IMR-90 (cell line): ENCODE data around the gene ESF1. TPM values are rescaled to one million over a fixed set of nuclear protein-coding genes. Genes with fewer than 3 reads are reported as not detected.

ENCODE experiments used
- ATAC-seq: fragments of 200-7000 bp; cut with Tn5 transposase; 2 replicates; pipeline ENCODE4 v1.9.1; 2020; ENCODE audit warnings: low read depth, mild to moderate bottlenecking, moderate library complexity
- BruUV-seq: library from RNA; stranded (reverse); fragments of 400-500 nt; replicated peaks from 2 replicates; lab custom pipeline; 2021; lab: Mats Ljungman, UMichigan
- CTCF ChIA-PET: fragments of 300-600 bp; formaldehyde crosslinking; extraction: SDS; loops from one replicate; lab custom pipeline; 2021; ENCODE audit warnings: antibody characterized with exemption; lab: Yijun Ruan, JAX
- POLR2A ChIA-PET: fragments of 300-600 bp; sonication (Branson Sonifier 250); formaldehyde crosslinking; loops from one replicate; lab custom pipeline; 2022; ENCODE audit warnings: antibody characterized with exemption; ENCODE audit not compliant: unreplicated experiment; lab: Charles Lee
- DNase-seq: peaks from one replicate; pipeline ENCODE4 v3.0.0; 2013
- H2AFZ ChIP-seq: replicated peaks from 2 replicates; pipeline ENCODE3; 2013; ENCODE audit warnings: low read length, mild to moderate bottlenecking; ENCODE audit not compliant: poor library complexity
- H2AK5ac ChIP-seq: 2 replicates; pipeline ENCODE4 v1.6.1; 2013; ENCODE audit warnings: low read depth, low read length, inconsistent platforms
- H2AK9ac ChIP-seq: replicated peaks from 2 replicates; pipeline ENCODE3; 2013; ENCODE audit warnings: mild to moderate bottlenecking, low read depth, low read length, moderate library complexity; ENCODE audit not compliant: poor library complexity
- H2BK120ac ChIP-seq: 2 replicates; pipeline ENCODE4 v1.6.1; 2013; ENCODE audit warnings: low read depth, low read length, inconsistent platforms
- H2BK15ac ChIP-seq: 3 replicates; pipeline ENCODE4 v1.6.1; 2013; ENCODE audit warnings: low read depth, low read length, inconsistent platforms
- H2BK20ac ChIP-seq: 2 replicates; pipeline ENCODE4 v1.6.1; 2013; ENCODE audit warnings: low read depth, mild to moderate bottlenecking, inconsistent platforms, low read length, moderate library complexity
- H2BK5ac ChIP-seq: 2 replicates; pipeline ENCODE4 v1.6.1; 2013; ENCODE audit warnings: mild to moderate bottlenecking, low read depth, low read length, inconsistent platforms; ENCODE audit not compliant: poor library complexity, severe bottlenecking
- H3K14ac ChIP-seq: replicated peaks from 2 replicates; pipeline ENCODE4 v1.6.1; 2013; ENCODE audit warnings: low read depth, low read length, inconsistent platforms
- H3K18ac ChIP-seq: 2 replicates; pipeline ENCODE4 v1.6.1; 2013; ENCODE audit warnings: low read depth, low read length, control low read depth
- H3K23ac ChIP-seq: 2 replicates; pipeline ENCODE4 v1.6.1; 2013; ENCODE audit warnings: low read depth, low read length, inconsistent platforms
- H3K27ac ChIP-seq: 2 replicates; pipeline ENCODE4 v1.5.1; 2013; ENCODE audit warnings: mild to moderate bottlenecking, control low read depth, low read length; ENCODE audit not compliant: insufficient read depth
- H3K27me3 ChIP-seq: 2 replicates; pipeline ENCODE4 v1.6.1; 2013; ENCODE audit warnings: low read length; ENCODE audit not compliant: control insufficient read depth, insufficient read depth
- H3K36me3 ChIP-seq: 2 replicates; pipeline ENCODE4 v1.6.1; 2013; ENCODE audit warnings: low read length, mixed read lengths; ENCODE audit not compliant: control insufficient read depth, insufficient read depth
- H3K4ac ChIP-seq: 2 replicates; pipeline ENCODE4 v1.6.1; 2013; ENCODE audit warnings: low read depth, low read length, inconsistent platforms
- H3K4me1 ChIP-seq: 2 replicates; pipeline ENCODE4 v1.6.1; 2013; ENCODE audit warnings: low read length, mixed read lengths; ENCODE audit not compliant: control insufficient read depth, insufficient read depth
- H3K4me2 ChIP-seq: 2 replicates; pipeline ENCODE4 v1.6.1; 2013; ENCODE audit warnings: low read depth, mild to moderate bottlenecking, control low read depth, low read length, moderate library complexity
- H3K4me3 ChIP-seq: 2 replicates; pipeline ENCODE4 v1.5.1; 2013; ENCODE audit warnings: low read depth, mild to moderate bottlenecking, control low read depth, low read length, moderate library complexity; ENCODE audit not compliant: insufficient read depth
- H3K56ac ChIP-seq: 2 replicates; pipeline ENCODE4 v1.6.1; 2013; ENCODE audit warnings: low read length, inconsistent platforms; ENCODE audit not compliant: insufficient read depth; ENCODE audit errors: extremely low read depth
- H3K79me1 ChIP-seq, 2 experiments: 2 replicates each; pipeline ENCODE4 v1.6.1; 2013; ENCODE audit warnings: low read length in 2 of 2, inconsistent platforms in 1 of 2, low read depth in 1 of 2
- H3K9ac ChIP-seq: 2 replicates; pipeline ENCODE4 v1.6.1; 2013; ENCODE audit warnings: low read depth, low read length, control low read depth
- H3K9me1 ChIP-seq: 2 replicates; pipeline ENCODE4 v1.6.1; 2013; ENCODE audit warnings: low read length, inconsistent platforms; ENCODE audit not compliant: insufficient read depth
- H3K9me3 ChIP-seq: 2 replicates; pipeline ENCODE4 v1.6.1; 2013; ENCODE audit warnings: low read length; ENCODE audit not compliant: control insufficient read depth, insufficient read depth
- H4K20me1 ChIP-seq: 2 replicates; pipeline ENCODE4 v1.6.1; 2013; ENCODE audit warnings: low read length, inconsistent platforms; ENCODE audit not compliant: insufficient read depth
- H4K5ac ChIP-seq: 2 replicates; pipeline ENCODE4 v1.6.1; 2013; ENCODE audit warnings: mild to moderate bottlenecking, low read depth, low read length, control low read depth
- H4K8ac ChIP-seq, 2 experiments: 2 replicates each; pipeline ENCODE4 v1.6.1; 2013; ENCODE audit warnings: low read depth in 2 of 2, low read length in 2 of 2, control low read depth in 1 of 2, inconsistent platforms in 1 of 2
- H4K91ac ChIP-seq: 2 replicates; pipeline ENCODE4 v1.6.1; 2013; ENCODE audit warnings: low read depth, low read length, inconsistent platforms; ENCODE audit not compliant: insufficient read depth
- BHLHE40 ChIP-seq: fragments of 150-350 bp; IDR thresholded peaks from 2 replicates; pipeline ENCODE4 v1.6.1; 2016; ENCODE audit warnings: mild to moderate bottlenecking, low read depth, low read length
- CEBPB ChIP-seq: IDR thresholded peaks from 2 replicates; pipeline ENCODE4 v1.6.1; 2012; ENCODE audit warnings: low read depth, low read length, improper control_type of control experiment
- CHD1 ChIP-seq: IDR thresholded peaks from 2 replicates; pipeline ENCODE4 v1.6.1; 2012; ENCODE audit warnings: low read depth, low read length, improper control_type of control experiment
- FOS ChIP-seq: fragments of 150-350 bp; IDR thresholded peaks from 2 replicates; pipeline ENCODE4 v1.6.1; 2016; ENCODE audit warnings: low read depth, low read length
- MAFK ChIP-seq: IDR thresholded peaks from 2 replicates; pipeline ENCODE4 v1.6.1; 2012; ENCODE audit warnings: low read depth, low read length, improper control_type of control experiment
- MAZ ChIP-seq: IDR thresholded peaks from 2 replicates; pipeline ENCODE4 v1.6.1; 2012; ENCODE audit warnings: low read depth, mild to moderate bottlenecking, low read length, improper control_type of control experiment, moderate library complexity, borderline replicate concordance
- MXI1 ChIP-seq: IDR thresholded peaks from 2 replicates; pipeline ENCODE4 v1.6.1; 2012; ENCODE audit warnings: low read depth, mild to moderate bottlenecking, low read length, moderate library complexity, borderline replicate concordance
- NFE2L2 ChIP-seq: fragments of 150-350 bp; IDR thresholded peaks from 2 replicates; pipeline ENCODE4 v1.6.1; 2016; ENCODE audit warnings: low read depth, mild to moderate bottlenecking, low read length
- POLR2A ChIP-seq: IDR thresholded peaks from 2 replicates; pipeline ENCODE4 v1.6.1; 2012; ENCODE audit warnings: mild to moderate bottlenecking, low read depth, low read length
- RAD21 ChIP-seq: IDR thresholded peaks from 2 replicates; pipeline ENCODE4 v1.6.1; 2012; ENCODE audit warnings: low read length, improper control_type of control experiment
- RCOR1 ChIP-seq: IDR thresholded peaks from 2 replicates; pipeline ENCODE4 v1.6.1; 2012; ENCODE audit warnings: mild to moderate bottlenecking, low read length, improper control_type of control experiment; ENCODE audit not compliant: insufficient replicate concordance
- RFX5 ChIP-seq: IDR thresholded peaks from 2 replicates; pipeline ENCODE4 v1.8.0; 2012; ENCODE audit warnings: low read depth, mild to moderate bottlenecking, low read length, moderate library complexity
- SMC3 ChIP-seq: fragments of 150-350 bp; IDR thresholded peaks from 2 replicates; pipeline ENCODE4 v1.6.1; 2016; ENCODE audit warnings: low read depth, mild to moderate bottlenecking, antibody characterized with exemption, low read length, moderate library complexity
- USF2 ChIP-seq: fragments of 150-350 bp; IDR thresholded peaks from 2 replicates; pipeline ENCODE4 v1.6.1; 2017; ENCODE audit warnings: mild to moderate bottlenecking, antibody characterized with exemption, low read length, low read depth
- WGBS, 2 experiments: methylation state at CpG; one replicate each; pipeline versions ENCODE4 v1.1.5 to v1.1.7; 2013; ENCODE audit warnings: missing lambda C conversion rate in 2 of 2; ENCODE audit not compliant: insufficient read length in 1 of 2; ENCODE audit errors: extremely low coverage in 2 of 2; 5-methylcytosine and 5-hydroxymethylcytosine counted together
- dilution Hi-C: fragments of 300-500 bp; cut with HindIII; formaldehyde crosslinking; loops from one replicate; pipeline ENCODE4 v1.14.3; 2018; ENCODE audit warnings: low sequenced_read_pairs; ENCODE audit not compliant: unreplicated experiment
- in situ Hi-C: fragments of 300-500 bp; cut with MboI; formaldehyde crosslinking; loops from 3 replicates; pipeline ENCODE4 v1.14.3; 2019; ENCODE audit warnings: low sequenced_read_pairs, inconsistent platforms, mixed read lengths
- intact Hi-C: fragments of 100-400 bp; cut with micrococcal nuclease; formaldehyde crosslinking; loops from 2 replicates; pipeline ENCODE4 v1.10.0; 2022
- polyA plus RNA-seq, 3 experiments: library from polyadenylated mRNA; depleted of rRNA; stranded (reverse); fragments of >200 nt; gene quantifications; 2 replicates each; pipeline ENCODE4 v1.2.3, GENCODE V29; 2012; ENCODE audit warnings: low replicate concordance in 1 of 3
- total RNA-seq: library from RNA; depleted of rRNA; stranded (reverse); fragments of >200 nt; gene quantifications from 2 replicates; pipeline ENCODE4 v1.2.3, GENCODE V29; 2012
- TF ChIP-seq, protein P1 (sequence below): fragments of 150-350 bp; IDR thresholded peaks from 2 replicates; pipeline ENCODE4 v1.6.1; 2016; ENCODE audit warnings: low read depth, mild to moderate bottlenecking, low read length, moderate library complexity, borderline replicate concordance
- TF ChIP-seq, protein P2 (sequence below): conservative IDR thresholded peaks from 2 replicates; pipeline ENCODE4 v1.5.1; 2012; ENCODE audit warnings: mild to moderate bottlenecking, low read depth, low read length, improper control_type of control experiment

Gene ESF1
- total and polyA plus RNA-seq, 2 of the 4 experiments (the other 2 are of a cell fraction) = 2.6 to 2.7 TPM

DNA sequence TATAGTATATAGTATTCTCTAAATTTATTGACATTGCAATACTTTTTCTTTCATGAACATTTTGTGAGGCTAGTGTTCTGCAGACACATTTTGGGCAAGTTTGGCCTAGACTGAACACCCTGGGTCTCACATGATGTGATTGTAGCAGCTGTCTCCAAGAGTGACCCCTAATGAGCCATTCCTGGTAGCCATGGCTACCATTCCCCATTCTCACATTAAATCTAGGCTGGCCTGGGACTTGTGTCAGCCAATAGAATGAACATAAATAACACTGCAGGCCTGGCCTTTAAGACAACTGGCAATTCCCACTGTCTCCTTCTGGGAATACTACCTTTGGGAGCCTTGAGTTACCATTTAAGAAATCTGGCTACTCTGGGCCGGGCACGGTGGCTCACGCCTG is 108.0 kb downstream of the ESF1 start:
- no peaks in the 10 kb centered on the region; the same call in 1 of the 2 replicates for H3K27me3 ChIP-seq
- H3K27ac ChIP-seq = peak overlapping the region; percentile 16; the same call in 1 of the 2 replicates
- H3K18ac ChIP-seq = no peak overlapping the region; the same call in 1 of the 2 replicates
- no peak overlapping the region for H3K9ac ChIP-seq
- CTCF ChIA-PET = no interaction called here
- H2AK5ac ChIP-seq = no peak overlapping the region
- H2BK20ac ChIP-seq = no peak overlapping the region
- no peak overlapping the region for H3K4me3 ChIP-seq
- no peak overlapping the region for H2AK9ac ChIP-seq
- TF ChIP-seq MAZ (no peak), RFX5 (no peak), POLR2A (no peak), CEBPB (no peak), MXI1 (no peak), MAFK (no peak), FOS (no peak), CHD1 (no peak), USF2 (no peak), SMC3 (no peak), BHLHE40 (no peak), RAD21 (no peak), RCOR1 (no peak), NFE2L2 (no peak)
- TF ChIP-seq, protein P1, sequence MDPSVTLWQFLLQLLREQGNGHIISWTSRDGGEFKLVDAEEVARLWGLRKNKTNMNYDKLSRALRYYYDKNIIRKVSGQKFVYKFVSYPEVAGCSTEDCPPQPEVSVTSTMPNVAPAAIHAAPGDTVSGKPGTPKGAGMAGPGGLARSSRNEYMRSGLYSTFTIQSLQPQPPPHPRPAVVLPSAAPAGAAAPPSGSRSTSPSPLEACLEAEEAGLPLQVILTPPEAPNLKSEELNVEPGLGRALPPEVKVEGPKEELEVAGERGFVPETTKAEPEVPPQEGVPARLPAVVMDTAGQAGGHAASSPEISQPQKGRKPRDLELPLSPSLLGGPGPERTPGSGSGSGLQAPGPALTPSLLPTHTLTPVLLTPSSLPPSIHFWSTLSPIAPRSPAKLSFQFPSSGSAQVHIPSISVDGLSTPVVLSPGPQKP = no peak
- TF ChIP-seq, protein P2, sequence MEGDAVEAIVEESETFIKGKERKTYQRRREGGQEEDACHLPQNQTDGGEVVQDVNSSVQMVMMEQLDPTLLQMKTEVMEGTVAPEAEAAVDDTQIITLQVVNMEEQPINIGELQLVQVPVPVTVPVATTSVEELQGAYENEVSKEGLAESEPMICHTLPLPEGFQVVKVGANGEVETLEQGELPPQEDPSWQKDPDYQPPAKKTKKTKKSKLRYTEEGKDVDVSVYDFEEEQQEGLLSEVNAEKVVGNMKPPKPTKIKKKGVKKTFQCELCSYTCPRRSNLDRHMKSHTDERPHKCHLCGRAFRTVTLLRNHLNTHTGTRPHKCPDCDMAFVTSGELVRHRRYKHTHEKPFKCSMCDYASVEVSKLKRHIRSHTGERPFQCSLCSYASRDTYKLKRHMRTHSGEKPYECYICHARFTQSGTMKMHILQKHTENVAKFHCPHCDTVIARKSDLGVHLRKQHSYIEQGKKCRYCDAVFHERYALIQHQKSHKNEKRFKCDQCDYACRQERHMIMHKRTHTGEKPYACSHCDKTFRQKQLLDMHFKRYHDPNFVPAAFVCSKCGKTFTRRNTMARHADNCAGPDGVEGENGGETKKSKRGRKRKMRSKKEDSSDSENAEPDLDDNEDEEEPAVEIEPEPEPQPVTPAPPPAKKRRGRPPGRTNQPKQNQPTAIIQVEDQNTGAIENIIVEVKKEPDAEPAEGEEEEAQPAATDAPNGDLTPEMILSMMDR = no peak
- no peak for DNase-seq
- no peak overlapping the region for H3K56ac ChIP-seq
- peaks cover 2% of the 10 kb centered on the region; the same call in 1 of the 2 replicates for H3K4me1 ChIP-seq
- no peaks in the 10 kb centered on the region for H3K9me1 ChIP-seq
- no peak overlapping the region for H2BK15ac ChIP-seq
- dilution Hi-C loops = no loop called here
- POLR2A ChIA-PET = no interaction called here
- no peak overlapping the region for H4K91ac ChIP-seq
- H3K4me2 ChIP-seq = no peak overlapping the region
- no peaks in the 10 kb centered on the region for H3K79me1 ChIP-seq
- H3K9me3 ChIP-seq = no peaks in the 10 kb centered on the region
- H4K20me1 ChIP-seq = no peaks in the 10 kb centered on the region
- H4K8ac ChIP-seq = no peak overlapping the region
- no peak overlapping the region for H2BK5ac ChIP-seq
- in situ Hi-C loops = no loop called here
- H2BK120ac ChIP-seq = no peak overlapping the region
- no peaks in the 10 kb centered on the region for H3K36me3 ChIP-seq
- no peak overlapping the region for H4K5ac ChIP-seq
- H3K23ac ChIP-seq = no peak overlapping the region
- BruUV-seq = no TSS peak
- intact Hi-C loops = no loop called here
- no peak for ATAC-seq
- WGBS, 2 experiments = no CpG with 5 or more reads among the region's 3 CpGs
- no peak overlapping the region for H3K4ac ChIP-seq
- no peak overlapping the region for H2AFZ ChIP-seq
- H3K14ac ChIP-seq = no peak overlapping the region
